HEK293T (cell line): ENCODE measurements around the gene SEMA3E.

Source experiments
- FOXM1 ChIP-seq: fragments of 450-650 bp; IDR thresholded peaks from 2 replicates; pipeline ENCODE4 v1.6.1; 2017; ENCODE audit warnings: mild to moderate bottlenecking, borderline replicate concordance
- SP1 ChIP-seq: fragments of 450-650 bp; IDR thresholded peaks from 2 replicates; pipeline ENCODE4 v1.6.1; 2017

- TF ChIP-seq SP1 (no peak), FOXM1 (no peak)
These were observed 124.5 kb downstream of the SEMA3E start for GRCh38 chr7:83524277-83525075.
